GM18907 (cell line): ENCODE data around the gene HIBADH.
A peak's percentile ranks its signal among the peaks of the same experiment; 100 is the strongest.
"Not testable (repeated sequence)": the region's sequence is repeated elsewhere in the genome, so short reads cannot be mapped to it uniquely, and the experiment has no call there.

Experiments used
- ATAC-seq: cut with Tn5 transposase; IDR thresholded peaks from one replicate; pipeline ENCODE4 v1.9.1; 2021; ENCODE audit warnings: mild to moderate bottlenecking, moderate library complexity; ENCODE audit not compliant: unreplicated experiment

HIBADH gene

GRCh38 chr7:27603813-27604212 lies 58.9 kb downstream of the HIBADH start:
- ATAC-seq: no peak

- no peak for ATAC-seq
Observed at GRCh38 chr7:27602766-27603165, 59.9 kb downstream of the HIBADH start.

GRCh38 chr7:27601217-27601616 lies 61.5 kb downstream of the HIBADH start:
- ATAC-seq: no peak

- ATAC-seq: no peak
Observed at GRCh38 chr7:27600247-27600646, 62.4 kb downstream of the HIBADH start.

GRCh38 chr7:27595009-27595408 lies 67.7 kb downstream of the HIBADH start:
- no peak for ATAC-seq

GRCh38 chr7:27593226-27593625 lies 69.5 kb downstream of the HIBADH start:
- no peak for ATAC-seq

- no peak for ATAC-seq
Observed at GRCh38 chr7:27590416-27590815, 72.3 kb downstream of the HIBADH start.

- ATAC-seq: peak; percentile 43
Observed at GRCh38 chr7:27587429-27587828, 75.3 kb downstream of the HIBADH start.

- peak; percentile 94 for ATAC-seq
Observed at GRCh38 chr7:27586825-27587224, 75.9 kb downstream of the HIBADH start.

GRCh38 chr7:27585781-27586447 lies 76.8 kb downstream of the HIBADH start:
- ATAC-seq: no peak

- no peak for ATAC-seq
Observed at GRCh38 chr7:27581906-27582305, 80.8 kb downstream of the HIBADH start.

GRCh38 chr7:27581119-27581518 lies 81.6 kb downstream of the HIBADH start:
- no peak for ATAC-seq

GRCh38 chr7:27579565-27579964 lies 83.1 kb downstream of the HIBADH start:
- no peak for ATAC-seq

- ATAC-seq: not testable (repeated sequence)
Observed at GRCh38 chr7:27578169-27578568, 84.5 kb downstream of the HIBADH start.

- no peak for ATAC-seq
Observed at GRCh38 chr7:27576360-27576944, 86.2 kb downstream of the HIBADH start.

- ATAC-seq: no peak
Observed at GRCh38 chr7:27575613-27576012, 87.1 kb downstream of the HIBADH start.

GRCh38 chr7:27569106-27569505 lies 93.6 kb downstream of the HIBADH start:
- ATAC-seq: no peak

- no peak for ATAC-seq
Observed at GRCh38 chr7:27567266-27567665, 95.4 kb downstream of the HIBADH start.

- ATAC-seq: no peak
Observed at GRCh38 chr7:27564881-27565482, 97.7 kb downstream of the HIBADH start.

GRCh38 chr7:27560706-27561235 lies 101.9 kb downstream of the HIBADH start:
- ATAC-seq: no peak

GRCh38 chr7:27555670-27556069 lies 107.0 kb downstream of the HIBADH start:
- no peak for ATAC-seq

- ATAC-seq: no peak
Observed at GRCh38 chr7:27554826-27555225, 107.9 kb downstream of the HIBADH start.
